HG03139 (cell line): ENCODE measurements around the gene ZNF888.
A peak's percentile ranks its signal among the peaks of the same experiment; 100 is the strongest.
"Not testable (repeated sequence)": the region's sequence is repeated elsewhere in the genome, so short reads cannot be mapped to it uniquely, and the experiment has no call there.

Experiments used
- ATAC-seq: cut with Tn5 transposase; IDR thresholded peaks from one replicate; pipeline ENCODE4 v1.9.1; 2021; ENCODE audit not compliant: unreplicated experiment

The ZNF888 gene

DNA sequence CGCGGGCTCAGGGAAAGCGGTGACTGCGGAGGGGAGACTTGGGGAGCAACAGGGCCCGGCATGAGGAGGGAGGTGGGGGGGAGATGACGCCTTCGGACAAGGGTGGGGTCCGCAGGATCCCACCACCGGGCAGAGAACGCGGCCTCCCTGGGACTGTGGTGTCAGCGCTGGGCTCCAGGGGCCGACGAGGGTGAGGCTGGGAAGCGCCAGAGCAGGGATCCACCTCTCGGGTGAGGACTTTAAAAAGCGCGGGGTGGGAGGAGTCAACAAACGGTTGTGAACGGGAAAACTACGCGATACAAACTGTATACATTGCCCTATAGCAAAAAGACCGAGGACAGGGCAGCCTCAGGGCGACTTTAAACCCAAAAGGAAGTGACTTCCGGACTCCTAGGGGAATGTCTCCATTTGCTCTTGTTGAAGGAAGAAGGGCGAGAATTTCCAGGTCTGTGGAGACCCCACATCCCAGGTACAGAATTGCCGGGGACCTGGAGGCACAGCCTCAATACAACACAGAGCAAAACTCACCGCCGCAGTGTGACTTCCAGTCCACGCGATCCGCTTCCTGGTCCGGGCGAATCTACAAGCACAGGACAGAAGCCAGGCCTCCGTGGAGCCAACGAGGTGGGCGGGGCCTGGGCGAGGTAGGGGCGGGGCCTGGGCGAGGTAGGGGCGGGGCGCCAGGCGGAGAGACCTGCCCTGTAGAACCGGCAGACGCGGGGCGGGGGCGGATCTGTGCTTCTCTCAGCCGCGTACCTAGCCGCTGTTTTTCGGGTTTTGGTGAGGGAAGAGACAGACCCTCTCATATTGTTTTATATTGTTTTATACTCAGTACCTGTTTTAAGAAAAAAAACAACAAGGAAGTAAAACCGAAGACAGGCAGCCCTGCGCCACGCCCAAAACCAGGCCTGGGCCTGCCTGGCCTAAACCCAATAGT is at the start of gene ZNF888:
ZNF888 (minus strand) TSS at position 588 of the 937 bp plus-strand sequence. CDS start 5,555 bp downstream, outside the sequence.
- ATAC-seq = peak; percentile 92

DNA sequence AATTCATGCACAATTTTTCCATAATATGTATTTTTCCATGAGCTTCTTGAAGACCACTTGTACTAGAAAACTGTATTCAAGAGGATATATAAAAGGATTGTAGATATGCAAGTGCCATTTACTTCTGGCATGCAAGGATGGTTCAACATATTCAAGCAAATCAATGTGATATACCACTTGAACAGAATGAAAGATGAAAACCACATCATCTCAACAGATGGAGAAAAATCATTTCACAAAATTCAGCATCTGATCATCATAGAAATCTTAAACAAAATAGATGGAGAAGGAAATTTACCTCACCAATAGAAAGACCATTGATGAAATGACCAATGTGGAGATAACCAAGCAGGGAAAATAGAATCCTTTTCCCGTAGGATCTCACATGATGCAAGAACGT is 44.5 kb upstream of the ZNF888 start:
- no peak for ATAC-seq

DNA sequence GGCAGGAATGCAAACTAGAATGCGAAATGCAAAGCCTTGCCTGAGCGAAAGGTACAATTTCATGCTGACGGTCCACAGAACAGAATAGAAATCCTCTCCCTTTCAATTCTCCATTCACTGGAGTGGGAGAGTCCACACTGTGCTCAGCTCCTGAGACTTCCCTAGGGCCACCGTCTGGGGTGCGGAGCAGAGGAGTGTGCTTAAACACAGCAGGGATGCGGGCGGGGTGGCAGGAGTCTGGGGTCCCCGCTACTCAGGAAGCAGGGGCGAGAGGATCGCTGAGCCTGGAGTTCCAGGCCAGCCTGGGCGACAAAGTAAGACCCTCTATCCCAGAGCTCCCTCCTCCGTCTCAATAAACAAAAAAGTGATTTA is 40.0 kb upstream of the ZNF888 start:
- no peak for ATAC-seq

DNA sequence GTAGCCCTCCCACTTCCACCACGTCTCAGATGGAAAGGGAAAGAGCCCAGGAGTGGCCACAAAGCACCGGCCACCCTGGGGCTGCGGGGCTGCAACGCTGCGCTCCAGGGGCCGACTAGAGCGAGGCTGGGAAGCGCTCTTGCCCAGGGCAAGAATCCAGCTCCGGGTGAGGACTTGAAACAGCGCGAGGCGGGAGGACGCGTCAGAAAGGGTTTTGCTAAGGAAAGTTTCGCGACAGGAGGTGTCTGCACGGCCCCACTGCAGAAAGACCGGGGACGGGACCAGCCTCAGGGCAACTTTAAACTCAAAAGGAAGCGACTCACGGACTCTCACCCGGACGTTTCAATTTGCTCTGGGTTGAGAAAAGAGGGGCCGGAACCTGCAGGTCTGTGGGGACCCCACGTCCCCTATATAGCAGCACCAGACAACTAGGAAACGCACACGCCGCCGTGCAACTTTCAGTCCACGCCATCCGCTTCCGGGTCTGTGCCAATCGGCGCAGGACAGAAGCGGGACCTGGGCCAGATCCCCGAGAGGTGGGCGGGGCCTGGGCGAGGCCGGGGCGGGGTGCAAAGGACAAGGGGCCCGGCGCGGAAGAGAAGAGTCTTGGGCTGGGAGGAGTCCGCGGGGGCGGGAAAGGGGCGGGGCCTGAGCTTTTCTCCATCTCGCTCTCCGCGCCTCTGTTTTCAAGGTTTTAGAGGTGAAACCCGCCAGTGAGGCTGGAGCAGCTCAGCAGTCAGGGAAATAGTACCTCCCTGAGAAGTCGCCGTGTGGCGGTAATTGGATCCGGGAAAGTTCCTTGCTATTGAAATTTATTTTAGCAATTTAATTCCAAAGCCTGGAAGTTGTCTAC is 39.4 kb upstream of the ZNF888 start, which contains the start of gene ZNF816:
ZNF816 (minus strand) TSS at position 488 of the 853 bp plus-strand sequence. CDS start 6,792 bp downstream, outside the sequence.
- ATAC-seq = peak; percentile 98

DNA sequence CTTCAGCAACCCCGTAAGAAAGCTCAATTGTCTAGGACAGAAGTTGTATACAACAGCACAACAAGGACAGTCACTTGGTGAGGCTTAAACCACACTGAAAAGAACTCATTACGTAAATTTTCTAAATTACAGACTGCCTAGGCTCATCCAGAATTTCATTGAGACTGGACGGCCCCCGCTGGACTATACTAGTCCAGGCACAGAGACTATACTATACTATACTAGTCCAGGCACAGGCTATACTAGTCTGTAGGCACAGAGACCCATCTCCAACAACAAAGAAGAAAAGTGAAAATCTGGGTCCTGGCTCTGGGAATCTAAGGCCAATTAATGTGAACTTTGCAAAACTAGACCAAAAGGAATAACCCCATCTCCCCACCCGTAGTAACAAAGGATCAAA is 38.8 kb upstream of the ZNF888 start:
- ATAC-seq = no peak

DNA sequence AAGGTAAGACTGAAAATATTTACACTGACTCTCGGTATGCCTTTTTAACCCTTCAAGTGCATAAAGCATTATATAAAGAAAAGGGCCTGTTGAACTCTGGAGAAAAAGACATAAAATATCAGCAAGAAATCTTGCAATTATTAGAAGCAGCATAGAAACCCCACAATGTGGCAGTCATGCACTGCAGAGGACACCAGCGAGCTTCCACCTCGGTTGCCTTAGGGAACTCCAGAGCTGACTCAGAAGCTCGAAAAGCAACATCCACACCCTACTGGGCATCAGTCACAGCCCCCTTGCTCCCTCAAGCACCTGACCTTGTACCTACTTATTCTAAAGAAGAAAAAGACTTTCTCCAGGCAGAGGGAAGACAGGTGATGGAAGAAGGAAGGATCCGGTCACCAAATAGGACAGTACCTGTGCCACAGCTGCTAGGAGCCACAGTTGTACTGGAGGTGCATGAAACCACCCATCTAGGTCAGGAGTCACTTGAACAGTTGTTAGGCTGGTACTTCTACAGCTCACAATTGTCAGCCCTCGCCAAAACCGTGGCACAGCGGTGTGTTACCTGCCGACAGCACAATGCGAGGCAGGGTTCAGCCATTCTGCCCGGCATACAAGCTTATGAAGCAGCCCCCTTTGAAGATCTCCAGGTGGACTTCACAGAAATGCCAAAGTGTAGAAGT is 36.5 kb upstream of the ZNF888 start:
- no peak for ATAC-seq

DNA sequence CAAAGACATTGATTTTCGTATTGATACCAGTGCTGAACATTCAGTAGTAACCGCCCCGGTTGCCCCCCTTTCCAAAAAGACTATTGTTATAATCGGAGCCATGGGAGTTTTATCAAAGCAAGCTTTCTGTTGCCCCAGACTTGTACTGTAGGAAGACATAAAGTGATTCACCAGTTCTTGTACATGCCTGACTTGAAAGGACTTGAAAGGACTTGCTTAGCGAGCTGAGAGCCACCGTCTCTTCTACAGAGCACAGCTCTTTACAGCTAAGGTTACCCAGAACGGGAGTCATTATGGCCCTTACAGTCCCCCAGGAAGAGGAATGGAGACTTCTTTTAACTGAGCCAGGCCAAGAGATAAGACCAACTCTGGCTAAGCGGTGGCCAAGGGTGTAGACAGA is 34.4 kb upstream of the ZNF888 start:
- ATAC-seq = no peak

DNA sequence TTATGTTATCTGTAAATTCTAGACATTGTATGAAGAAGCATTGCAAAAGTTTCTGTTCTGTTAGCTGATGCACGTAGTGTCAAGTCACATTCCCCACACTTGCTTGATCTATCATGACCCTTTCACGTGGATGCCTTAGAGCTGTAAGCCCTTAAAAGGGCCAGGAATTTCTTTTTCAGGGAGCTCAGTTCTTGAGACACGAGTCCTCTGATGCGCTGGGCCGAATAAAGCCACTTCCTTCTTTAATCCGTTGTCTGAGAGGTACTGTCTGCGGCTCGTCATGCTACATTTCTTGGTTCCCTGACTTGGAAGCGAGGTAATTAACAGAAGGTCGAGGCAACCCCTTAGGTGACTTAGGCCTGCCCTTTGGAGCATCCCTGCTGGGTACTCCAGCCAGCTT is 33.7 kb upstream of the ZNF888 start:
- ATAC-seq = no peak

DNA sequence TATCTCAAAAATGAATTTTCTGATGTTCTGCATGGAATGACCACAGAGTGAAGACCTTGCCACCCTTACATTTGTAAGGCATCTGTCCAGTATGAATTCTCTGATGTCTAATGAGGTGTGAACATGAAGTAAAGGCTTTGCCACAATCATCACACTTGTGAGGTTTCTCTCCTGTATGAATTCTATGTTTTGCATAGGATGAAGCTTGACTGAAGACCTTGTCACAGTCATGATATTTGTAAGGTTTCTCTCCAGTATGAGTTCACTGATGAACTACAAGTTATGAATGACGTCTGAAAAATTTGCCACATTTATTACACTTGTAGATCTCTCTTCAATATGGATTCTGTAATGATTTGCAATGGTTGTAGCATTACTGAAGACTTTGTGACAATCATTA is 26.2 kb upstream of the ZNF888 start:
- ATAC-seq = no peak

DNA sequence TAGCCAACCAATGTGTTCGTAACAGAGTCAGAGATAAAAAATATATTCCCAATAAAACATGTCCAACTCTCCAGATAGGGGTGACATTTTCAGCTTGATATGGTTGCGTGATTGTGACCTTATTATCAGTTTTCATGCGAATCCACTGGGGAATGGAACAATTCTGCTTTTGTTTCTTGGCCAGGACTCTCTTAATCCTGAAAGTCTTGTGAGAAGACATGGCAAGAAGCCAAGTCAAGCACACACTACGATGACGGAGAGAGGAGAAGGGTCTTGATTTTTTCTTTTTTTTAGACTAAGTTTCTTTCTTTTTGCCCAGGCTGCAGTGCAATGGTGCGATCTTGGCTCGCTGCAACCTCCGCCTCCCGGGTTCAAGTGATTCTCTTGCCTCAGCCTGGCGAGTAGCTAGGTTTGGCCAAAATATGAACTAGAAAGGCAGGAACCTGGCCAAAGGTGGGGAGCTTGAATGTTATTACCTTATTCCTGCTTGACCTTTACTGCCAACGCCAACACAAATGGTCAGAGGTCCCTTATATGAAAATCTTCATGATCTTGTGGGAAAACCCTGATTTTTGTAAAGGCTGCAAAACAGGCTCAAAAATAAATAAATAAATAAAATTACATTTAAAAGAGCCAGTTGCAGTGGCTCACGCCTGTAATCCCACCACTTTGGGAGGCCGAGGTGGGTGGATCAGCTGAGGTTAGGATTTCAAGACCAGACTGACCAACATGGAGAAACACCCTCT is 25.0 kb upstream of the ZNF888 start:
- ATAC-seq = no peak

DNA sequence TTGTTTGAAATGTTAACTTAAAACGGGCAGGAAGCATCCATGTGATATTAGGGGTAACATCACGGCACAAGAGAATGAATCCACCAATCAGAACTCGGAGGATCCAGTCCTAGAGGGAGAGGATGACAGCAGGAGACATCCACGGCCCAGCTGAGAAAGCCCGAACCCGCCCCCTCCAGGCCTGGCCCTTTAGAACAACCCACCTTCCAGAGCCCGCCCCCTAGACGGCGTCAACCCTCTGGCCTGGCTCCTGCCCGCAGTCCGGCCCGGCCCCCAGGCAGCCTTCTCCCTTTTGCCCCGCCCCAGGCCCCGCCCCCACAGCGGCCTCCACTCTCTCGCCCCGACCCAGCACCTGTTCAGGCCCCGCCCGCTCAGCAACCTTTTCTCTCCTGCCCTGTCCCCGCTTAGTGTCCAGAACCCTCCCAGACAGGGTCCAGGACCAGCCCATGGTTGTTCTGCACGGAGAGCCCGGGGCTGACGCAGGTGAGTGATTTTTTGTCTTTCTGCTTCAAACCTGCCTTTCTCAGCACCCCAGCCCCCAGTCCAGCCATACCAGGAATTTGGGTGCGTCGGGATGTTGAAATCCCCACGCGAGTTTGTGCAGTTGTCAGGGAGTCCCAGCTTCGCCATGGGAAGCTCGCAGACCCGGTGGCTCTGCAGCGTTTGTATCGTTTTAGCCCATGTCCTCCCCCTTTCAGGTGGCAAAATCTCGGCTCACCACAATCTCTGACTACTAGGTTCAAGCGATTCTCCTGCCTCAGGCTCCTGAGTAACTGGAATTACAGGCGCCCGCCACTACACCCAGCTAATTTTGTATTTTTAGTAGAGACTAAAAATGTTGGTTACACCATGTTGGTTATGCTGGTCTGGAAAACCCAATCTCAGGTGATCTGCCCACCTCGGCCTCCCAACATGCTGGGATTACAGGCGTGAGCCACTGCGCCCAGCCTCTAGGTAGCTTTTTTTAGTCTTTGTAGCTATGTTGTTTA is 23.4 kb upstream of the ZNF888 start:
- no peak for ATAC-seq

DNA sequence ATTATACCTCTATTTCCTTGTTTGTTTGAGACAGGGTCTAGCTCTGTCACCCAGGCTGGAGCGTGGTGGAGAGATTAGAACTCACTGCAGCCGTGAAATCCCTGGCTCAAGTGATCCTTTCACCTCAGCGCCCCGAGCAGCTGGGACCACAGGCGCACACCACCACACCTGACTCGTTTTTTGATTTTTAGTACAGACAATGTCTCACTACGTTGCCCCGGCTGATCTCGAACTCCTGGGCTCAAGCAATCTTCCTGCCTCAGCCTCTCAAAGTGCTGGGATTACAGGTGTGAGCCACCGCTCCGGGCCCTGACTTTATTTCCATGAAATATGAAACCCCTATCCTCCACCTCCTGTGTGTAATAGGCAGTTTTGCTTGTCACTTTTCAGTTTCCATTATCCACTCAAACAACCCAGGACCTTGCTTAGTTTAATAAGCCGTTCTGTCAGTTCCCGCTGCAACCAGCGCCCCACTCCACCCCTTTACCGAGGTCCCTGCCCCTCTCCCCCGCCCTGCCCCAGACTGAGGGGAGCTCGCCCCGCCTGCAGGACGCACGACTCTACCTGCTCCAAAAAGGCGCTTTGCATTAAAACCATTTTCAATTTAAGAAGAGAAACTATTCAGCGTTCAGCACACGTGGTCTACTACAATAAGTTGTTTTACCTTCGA is 22.6 kb upstream of the ZNF888 start:
- no peak for ATAC-seq

DNA sequence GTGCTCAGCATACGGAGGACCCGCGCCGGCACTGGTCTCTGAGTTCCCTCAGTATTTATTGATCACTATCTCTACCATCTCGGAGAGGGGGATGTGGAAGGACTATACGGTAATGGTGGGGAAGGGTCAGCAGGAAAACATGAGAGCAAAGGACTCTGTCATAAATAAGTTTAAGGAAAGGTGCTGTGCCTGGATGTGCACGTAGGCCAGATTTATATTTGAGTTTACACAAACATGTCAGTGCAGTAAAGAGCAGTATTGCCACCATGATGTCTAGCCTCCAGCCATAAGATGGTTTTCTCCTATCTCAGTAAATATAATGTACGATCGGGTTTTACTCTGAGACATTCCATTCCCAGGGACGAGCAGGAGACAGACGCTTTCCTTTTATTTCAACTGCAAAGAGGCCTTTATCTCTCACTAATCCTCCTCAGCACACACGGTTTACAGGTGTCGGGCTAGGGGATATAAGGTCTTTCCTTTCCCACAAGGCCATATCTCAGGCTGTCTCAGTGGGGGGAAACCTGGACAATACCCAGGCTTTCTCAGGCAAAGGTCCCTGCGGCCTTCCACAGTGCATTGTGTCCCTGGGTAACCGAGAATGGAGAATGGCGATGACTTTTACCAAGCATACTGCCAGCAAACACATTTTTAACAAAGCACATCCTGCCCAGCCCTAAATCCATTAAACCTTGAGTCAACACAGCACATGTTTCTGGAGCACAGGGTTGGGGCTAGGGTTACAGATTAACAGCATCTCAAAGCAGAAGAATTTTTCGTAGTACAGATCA is 21.7 kb upstream of the ZNF888 start:
- ATAC-seq = not testable (repeated sequence)

DNA sequence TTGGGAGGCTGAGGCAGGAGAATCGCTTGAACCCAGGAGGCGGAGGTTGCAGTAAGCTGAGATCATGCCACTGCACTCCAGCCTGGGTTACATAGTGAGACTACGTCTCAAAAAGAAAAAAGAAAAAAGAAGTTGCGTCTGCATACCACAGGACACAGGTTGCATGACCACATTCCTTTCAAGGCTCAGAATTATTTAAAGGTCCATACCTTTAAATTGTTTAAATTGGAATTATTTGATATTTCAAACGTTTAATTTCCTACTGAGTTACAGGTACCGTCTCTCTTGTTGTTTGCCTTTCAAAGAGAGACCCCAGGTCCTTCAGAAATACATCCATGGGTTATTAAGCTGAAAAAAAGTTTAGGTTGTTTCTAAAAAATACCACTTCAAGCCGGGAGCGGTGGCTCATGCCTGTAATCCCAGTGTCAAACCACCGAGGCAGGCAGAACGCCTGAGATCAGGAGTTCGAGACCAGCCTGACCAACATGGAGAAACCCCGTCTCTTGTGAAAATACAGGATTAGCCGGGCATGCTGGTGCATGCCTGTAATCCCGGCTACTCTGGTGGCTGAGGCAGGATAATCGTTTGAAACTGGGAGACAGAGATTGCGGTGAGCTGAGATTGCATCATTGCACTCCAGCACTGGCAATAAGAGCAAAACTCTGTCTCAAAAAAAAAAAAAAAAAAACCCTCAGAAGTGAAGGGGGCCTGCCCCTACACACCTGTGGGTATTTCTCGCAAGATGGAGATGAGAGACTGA is 20.8 kb upstream of the ZNF888 start:
- no peak for ATAC-seq

DNA sequence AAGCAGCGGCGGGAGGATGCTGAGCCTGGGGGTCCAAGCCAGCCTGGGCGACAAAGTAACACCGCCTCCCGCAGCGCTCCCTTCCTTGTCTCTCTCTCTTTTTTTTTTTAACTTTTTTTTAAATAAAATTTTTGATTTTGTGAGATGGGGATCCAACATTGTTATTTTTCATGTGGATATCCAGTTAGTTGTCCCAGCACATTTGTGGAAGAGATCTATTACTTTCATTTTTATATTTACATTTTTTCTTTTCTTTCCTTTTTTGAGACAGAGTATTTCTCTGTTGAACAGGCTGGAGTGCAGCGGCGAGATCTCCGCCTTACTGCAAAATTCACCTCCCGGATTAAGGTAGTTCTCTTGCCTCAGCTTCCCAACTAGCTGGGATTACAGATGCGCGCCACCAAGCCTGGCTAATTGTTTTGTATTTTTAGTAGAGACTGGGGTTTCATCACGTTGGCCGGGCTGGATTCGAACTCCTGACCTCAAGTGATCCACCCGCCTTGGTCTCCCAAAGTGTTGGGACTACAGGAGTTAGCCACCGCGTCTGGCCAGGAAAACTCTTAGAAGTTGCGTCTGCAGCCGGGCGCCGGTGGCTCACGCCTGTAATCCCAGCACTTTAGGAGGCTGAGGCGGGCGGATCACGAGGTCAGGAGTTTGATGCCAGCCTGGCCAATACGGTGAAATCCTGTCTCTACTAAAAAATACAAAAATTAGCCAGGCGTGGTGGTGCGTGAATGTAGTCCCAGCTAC is 20.1 kb upstream of the ZNF888 start:
- ATAC-seq = no peak

DNA sequence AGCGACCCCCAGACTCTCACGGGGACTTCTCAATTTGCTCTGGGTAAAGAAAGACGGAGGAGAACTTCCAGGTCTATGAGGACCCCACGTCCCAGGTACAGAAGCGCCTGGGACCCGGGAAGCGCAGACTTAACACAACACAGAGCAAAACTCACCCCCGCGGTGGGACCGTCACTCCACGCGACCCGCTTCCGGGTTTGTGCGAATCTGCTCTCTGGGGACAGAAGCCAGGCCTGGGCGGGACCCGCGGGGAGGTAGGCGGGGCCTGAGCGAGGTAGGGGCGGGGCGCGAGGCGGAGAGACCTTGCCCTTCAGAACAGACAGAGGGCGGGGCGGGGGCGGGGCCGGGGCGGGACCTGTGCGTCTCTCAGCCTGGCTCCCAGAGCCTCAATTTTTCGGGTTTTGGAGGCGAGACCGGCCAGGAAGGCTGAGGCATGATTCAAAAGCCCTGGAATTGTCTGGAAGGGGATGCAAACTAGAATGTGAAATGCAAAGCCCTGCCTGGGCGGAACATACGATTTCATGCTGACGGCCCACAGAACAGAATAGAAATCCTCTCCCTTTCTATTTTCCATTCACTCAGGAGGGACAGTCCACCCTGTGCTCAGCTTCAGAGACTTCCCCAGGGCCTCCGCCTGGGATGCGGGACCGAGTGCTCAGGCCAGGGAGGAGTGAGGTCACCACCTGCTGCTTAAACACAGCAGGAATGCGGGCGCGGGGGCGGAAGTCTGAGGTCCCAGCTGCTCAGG is 19.3 kb upstream of the ZNF888 start:
- ATAC-seq = peak; percentile 91
